B cell (primary cell): ENCODE results near the gene AGXT2. TPM values are rescaled to one million over a fixed set of nuclear protein-coding genes. Genes with fewer than 3 reads are reported as not detected.

Source experiments
- ATAC-seq: fragments of 200-7000 bp; cut with Tn5 transposase; one replicate; pipeline ENCODE4 v1.10.0; 2021; ENCODE audit warnings: low read depth, mild to moderate bottlenecking, moderate number of reproducible peaks, moderate library complexity
- CTCF ChIA-PET: fragments of 350-600 bp; sonication (Branson Sonifier 250); formaldehyde crosslinking; loops from one replicate; lab custom pipeline; 2021; ENCODE audit warnings: antibody characterized with exemption, inconsistent platforms; lab: Charles Lee
- POLR2A ChIA-PET: fragments of 350-600 bp; sonication (Branson Sonifier 250); formaldehyde crosslinking; loops from one replicate; lab custom pipeline; 2021; ENCODE audit warnings: antibody characterized with exemption; lab: Charles Lee
- DNase-seq: peaks from one replicate; pipeline ENCODE4 v3.0.0; 2013
- H2AFZ ChIP-seq: 2 replicates; pipeline ENCODE4 v1.6.1; 2012; ENCODE audit warnings: mild to moderate bottlenecking, low read depth, low read length; ENCODE audit not compliant: insufficient read depth, poor library complexity, severe bottlenecking
- H3K27ac ChIP-seq, 2 donors: 1 replicate in 1 of 2; 2 replicates in 1 of 2; pipeline ENCODE4 v1.5.1; 2012 to 2013; ENCODE audit warnings: low read length in 2 of 2, mild to moderate bottlenecking in 2 of 2, moderate library complexity in 1 of 2
- H3K27me3 ChIP-seq, 4 experiments: fragments of 200-600 bp in 1 of 4; sonication (generic) in 1 of 4; replicated peaks in 1 of 4; 1 replicate in 2 of 4; 2 replicates in 2 of 4; pipeline versions ENCODE4 v1.6.1 to v1.7.0; 2013 to 2016; ENCODE audit warnings: low read length in 3 of 4, mild to moderate bottlenecking in 2 of 4, mixed read lengths in 1 of 4, moderate library complexity in 1 of 4; ENCODE audit not compliant: insufficient read depth in 4 of 4, control insufficient read depth in 3 of 4; ENCODE audit errors: control extremely low read depth in 1 of 4
- H3K36me3 ChIP-seq, 2 experiments: replicated peaks in 1 of 2; 1 replicate in 1 of 2; 2 replicates in 1 of 2; pipeline versions ENCODE4 v1.6.1 to v1.7.1; 2013; ENCODE audit warnings: low read length in 1 of 2; ENCODE audit not compliant: insufficient read depth in 2 of 2, control insufficient read depth in 1 of 2; ENCODE audit errors: control extremely low read depth in 1 of 2, extremely low read depth in 1 of 2
- H3K4me1 ChIP-seq, 2 donors: fragments of 200-600 bp in 1 of 2; sonication (generic) in 1 of 2; 1 replicate in 1 of 2; 2 replicates in 1 of 2; pipeline versions ENCODE4 v1.5.1 to v1.6.1; 2013 to 2017; ENCODE audit warnings: low read length in 2 of 2; ENCODE audit not compliant: control insufficient read depth in 2 of 2, insufficient read depth in 2 of 2
- H3K4me2 ChIP-seq: replicated peaks from 2 replicates; pipeline ENCODE3; 2012; ENCODE audit warnings: mild to moderate bottlenecking, low read depth, low read length; ENCODE audit not compliant: poor library complexity, severe bottlenecking
- H3K4me3 ChIP-seq, 5 experiments: fragments of 200-600 bp in 1 of 5; sonication (generic) in 1 of 5; 1 replicate in 3 of 5; 2 replicates in 2 of 5; pipeline versions ENCODE4 v1.5.1 to v1.7.0; 2011 to 2016; ENCODE audit warnings: low read length in 4 of 5, mild to moderate bottlenecking in 4 of 5, low read depth in 2 of 5, control low read depth in 1 of 5, moderate library complexity in 1 of 5; ENCODE audit not compliant: insufficient read depth in 1 of 5; ENCODE audit errors: control extremely low read depth in 1 of 5, extremely low read depth in 1 of 5
- H3K79me2 ChIP-seq: fragments of 200-600 bp; sonication (generic); one replicate; pipeline ENCODE4 v1.6.0; 2016; ENCODE audit warnings: low read length; ENCODE audit not compliant: control insufficient read depth, insufficient read depth
- H3K9ac ChIP-seq: fragments of 200-600 bp; sonication (generic); 2 replicates; pipeline ENCODE4 v1.6.1; 2017; ENCODE audit warnings: mild to moderate bottlenecking, low read length, moderate library complexity
- H3K9me3 ChIP-seq, 3 donors: one replicate each; pipeline versions ENCODE4 v1.6.1 to v1.7.1; 2013; ENCODE audit warnings: low read length in 2 of 3; ENCODE audit not compliant: control insufficient read depth in 2 of 3, insufficient read depth in 1 of 3; ENCODE audit errors: control extremely low read depth in 1 of 3
- H4K20me1 ChIP-seq: 2 replicates; pipeline ENCODE4 v1.6.0; 2012; ENCODE audit warnings: mild to moderate bottlenecking, low read length; ENCODE audit not compliant: insufficient read depth, control insufficient read depth, poor library complexity, severe bottlenecking
- H3K27ac Mint-ChIP-seq: one replicate; pipeline ENCODE4 v1.8.0; 2021; ENCODE audit warnings: mixed read lengths
- H3K27me3 Mint-ChIP-seq: one replicate; pipeline ENCODE4 v1.8.0; 2021; ENCODE audit warnings: mixed read lengths
- H3K4me1 Mint-ChIP-seq: one replicate; pipeline ENCODE4 v1.8.0; 2021; ENCODE audit warnings: mixed read lengths
- H3K4me3 Mint-ChIP-seq: one replicate; pipeline ENCODE4 v1.8.0; 2021; ENCODE audit warnings: mixed read lengths
- H3K9me3 Mint-ChIP-seq: one replicate; pipeline ENCODE4 v1.8.0; 2022; ENCODE audit warnings: mixed read lengths; ENCODE audit not compliant: insufficient read depth
- EZH2 ChIP-seq: IDR thresholded peaks from 2 replicates; pipeline ENCODE4 v1.6.1; 2012; ENCODE audit warnings: borderline replicate concordance, low read depth, mild to moderate bottlenecking, moderate library complexity, low read length; ENCODE audit not compliant: insufficient read depth, poor library complexity, severe bottlenecking
- WGBS: methylation state at CpG from one replicate; pipeline ENCODE4 v1.1.5; 2013; ENCODE audit warnings: missing lambda C conversion rate; ENCODE audit not compliant: insufficient coverage; 5-methylcytosine and 5-hydroxymethylcytosine counted together
- intact Hi-C: fragments of 100-400 bp; cut with micrococcal nuclease; formaldehyde crosslinking; loops from one replicate; pipeline ENCODE4 v1.10.0; 2022
- polyA minus RNA-seq: library from RNA; depleted of rRNA, polyadenylated mRNA; stranded (reverse); fragments of >200 nt; gene quantifications from 2 replicates; pipeline ENCODE4 v1.2.3, GENCODE V29; 2012
- polyA plus RNA-seq: library from polyadenylated mRNA; depleted of rRNA; stranded (reverse); fragments of >200 nt; gene quantifications from 2 replicates; pipeline ENCODE4 v1.2.3, GENCODE V29; 2012
- total RNA-seq, 2 donors: library from RNA; stranded (reverse); fragments of 120-200 nt in 1 of 2; gene quantifications; 1 replicate in 1 of 2; 2 replicates in 1 of 2; pipeline versions ENCODE4 v1.2.3 to v1.2.4, GENCODE V29; 2013 to 2022
- TF ChIP-seq, protein P1 (sequence below): fragments of 200-600 bp; IDR thresholded peaks from one replicate; pipeline ENCODE4 v1.8.0; 2022; ENCODE audit warnings: antibody characterized with exemption, mild to moderate bottlenecking

Gene AGXT2
- total RNA-seq (not detected in 2 replicates), polyA plus RNA-seq (not detected in 2 replicates), polyA minus RNA-seq (not detected in 2 replicates)
- total RNA-seq (2013): not detected

DNA sequence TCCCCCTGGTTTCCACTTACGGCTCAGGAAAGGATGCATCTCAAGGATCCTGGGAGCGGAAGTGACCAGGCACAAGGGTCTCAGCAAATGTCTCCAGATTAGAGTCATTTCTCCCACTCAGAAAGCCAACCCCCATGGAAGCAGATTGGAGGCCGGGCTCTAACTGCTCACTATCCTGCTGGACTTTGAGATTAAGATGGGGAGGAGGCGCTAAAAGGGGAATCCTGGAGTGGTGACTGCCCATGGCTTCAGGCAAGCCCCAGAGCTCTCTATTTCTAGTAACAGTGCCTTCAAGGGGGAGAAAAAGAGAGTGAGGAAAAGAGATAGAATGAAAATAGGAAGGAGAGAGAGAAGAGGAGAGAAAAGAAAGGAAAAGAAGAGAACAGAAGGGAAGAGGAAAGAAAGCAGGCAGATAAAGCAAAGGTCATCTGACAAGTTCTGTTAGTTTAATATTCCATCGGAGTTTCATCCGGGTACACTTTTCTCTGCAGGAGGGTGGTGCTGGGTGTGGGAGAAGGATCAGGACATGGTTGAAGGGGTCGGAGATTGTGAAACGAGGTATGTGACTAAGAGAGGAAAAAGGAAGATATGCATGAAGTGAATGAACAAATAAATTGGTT, at the start of gene AGXT2:
AGXT2 (minus strand) TSS at position 165 of the 620 bp plus-strand sequence; CDS start at position 108, 57 bp downstream.
- 95% methylated on average over 6 of the region's 8 CpGs for WGBS
- ATAC-seq: no peak
- Histone ChIP-seq H3K79me2 (no peaks in the 10 kb centered on the region), H3K27ac (no peak within 1 kb of the TSS), H3K36me3 (no peaks in the 10 kb centered on the region), H2AFZ (no peak within 1 kb of the TSS), H4K20me1 (no peaks in the 10 kb centered on the region), H3K4me2 (no peak within 1 kb of the TSS), H3K4me1 (no peaks in the 10 kb centered on the region), H3K9me3 (peaks cover 0 to 3% (median 0%) of the 10 kb centered on the region in 3 donors), H3K9ac (no peak within 1 kb of the TSS), H3K27me3 (peaks cover 0 to 3% (median 1%) of the 10 kb centered on the region in 4 experiments), H3K4me3 (no peak within 1 kb of the TSS)
- H3K9me3 Mint-ChIP-seq: no peaks in the 10 kb centered on the region
- POLR2A ChIA-PET: no interaction called here
- no peak within 1 kb of the TSS for H3K27ac Mint-ChIP-seq
- DNase-seq: no peak
- H3K27me3 Mint-ChIP-seq: peaks cover 16% of the 10 kb centered on the region
- no peak within 1 kb of the TSS for H3K4me3 Mint-ChIP-seq
- intact Hi-C loops: no loop called here
- CTCF ChIA-PET: no interaction called here
- TF ChIP-seq, protein P1, sequence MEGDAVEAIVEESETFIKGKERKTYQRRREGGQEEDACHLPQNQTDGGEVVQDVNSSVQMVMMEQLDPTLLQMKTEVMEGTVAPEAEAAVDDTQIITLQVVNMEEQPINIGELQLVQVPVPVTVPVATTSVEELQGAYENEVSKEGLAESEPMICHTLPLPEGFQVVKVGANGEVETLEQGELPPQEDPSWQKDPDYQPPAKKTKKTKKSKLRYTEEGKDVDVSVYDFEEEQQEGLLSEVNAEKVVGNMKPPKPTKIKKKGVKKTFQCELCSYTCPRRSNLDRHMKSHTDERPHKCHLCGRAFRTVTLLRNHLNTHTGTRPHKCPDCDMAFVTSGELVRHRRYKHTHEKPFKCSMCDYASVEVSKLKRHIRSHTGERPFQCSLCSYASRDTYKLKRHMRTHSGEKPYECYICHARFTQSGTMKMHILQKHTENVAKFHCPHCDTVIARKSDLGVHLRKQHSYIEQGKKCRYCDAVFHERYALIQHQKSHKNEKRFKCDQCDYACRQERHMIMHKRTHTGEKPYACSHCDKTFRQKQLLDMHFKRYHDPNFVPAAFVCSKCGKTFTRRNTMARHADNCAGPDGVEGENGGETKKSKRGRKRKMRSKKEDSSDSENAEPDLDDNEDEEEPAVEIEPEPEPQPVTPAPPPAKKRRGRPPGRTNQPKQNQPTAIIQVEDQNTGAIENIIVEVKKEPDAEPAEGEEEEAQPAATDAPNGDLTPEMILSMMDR: no peak
- no peak for TF ChIP-seq EZH2
- H3K4me1 Mint-ChIP-seq: no peaks in the 10 kb centered on the region

DNA sequence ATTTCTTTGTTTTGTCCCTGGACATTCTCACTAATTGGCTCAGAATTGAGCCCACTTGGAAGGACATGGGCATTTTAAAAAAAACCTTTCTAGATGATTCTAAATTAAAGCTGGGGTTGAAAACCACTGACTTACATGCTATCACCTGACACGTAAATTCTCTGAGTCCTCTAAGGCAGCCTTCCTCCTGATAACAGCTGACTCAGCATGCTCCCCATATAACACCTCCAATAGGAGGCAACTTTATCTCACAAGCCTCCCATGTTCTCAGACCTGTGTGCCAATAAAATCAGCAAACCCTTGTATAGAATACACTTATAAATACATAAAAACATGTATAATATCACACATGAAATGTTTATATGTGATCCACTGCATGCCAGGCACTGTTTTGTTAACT, 49.2 kb upstream of the AGXT2 start:
- CTCF ChIA-PET: interaction anchor here (1.0 to 1.5 kb wide), 2 partner anchors 10 to 830 kb away, joined by 3 to 4 read pairs; no protein-coding TSS in a partner anchor
- TF ChIP-seq, protein P1: no peak
- no peak for TF ChIP-seq EZH2
- Mint-ChIP-seq H3K9me3 (no peaks in the 10 kb centered on the region), H3K27me3 (peaks cover 14% of the 10 kb centered on the region), H3K4me3 (no peak overlapping the region), H3K4me1 (no peaks in the 10 kb centered on the region), H3K27ac (no peak overlapping the region)
- no peaks in the 10 kb centered on the region for H4K20me1 ChIP-seq
- POLR2A ChIA-PET: no interaction called here
- no peak for ATAC-seq
- no peak overlapping the region for H3K27ac ChIP-seq
- H3K4me3 ChIP-seq: no peak overlapping the region
- WGBS: 100% methylated on average over 1 of the region's 1 CpG
- H3K9me3 ChIP-seq: no peaks in the 10 kb centered on the region
- no peaks in the 10 kb centered on the region for H3K36me3 ChIP-seq
- H3K9ac ChIP-seq: no peak overlapping the region
- intact Hi-C loops: no loop called here
- peaks cover 0 to 2% (median 0%) of the 10 kb centered on the region in 4 experiments for H3K27me3 ChIP-seq
- H3K4me1 ChIP-seq: no peaks in the 10 kb centered on the region
- H3K79me2 ChIP-seq: no peaks in the 10 kb centered on the region
- no peak for DNase-seq
- H3K4me2 ChIP-seq: no peak overlapping the region
- no peak overlapping the region for H2AFZ ChIP-seq
